HG03432 (cell line): ENCODE measurements around the gene DUSP16.
"Not testable (repeated sequence)": the region's sequence is repeated elsewhere in the genome, so short reads cannot be mapped to it uniquely, and the experiment has no call there.

Source experiments
- ATAC-seq: cut with Tn5 transposase; IDR thresholded peaks from one replicate; pipeline ENCODE4 v1.9.1; 2021; ENCODE audit warnings: mild to moderate bottlenecking, moderate library complexity; ENCODE audit not compliant: unreplicated experiment

The DUSP16 gene

GRCh38 chr12:12548713-12549112 lies 13.9 kb downstream of the DUSP16 start:
- ATAC-seq, result no peak

GRCh38 chr12:12546314-12546772 lies 16.3 kb downstream of the DUSP16 start:
- ATAC-seq, result no peak

- no peak for ATAC-seq
These were observed 18.7 kb downstream of the DUSP16 start for GRCh38 chr12:12543959-12544358.

DNA sequence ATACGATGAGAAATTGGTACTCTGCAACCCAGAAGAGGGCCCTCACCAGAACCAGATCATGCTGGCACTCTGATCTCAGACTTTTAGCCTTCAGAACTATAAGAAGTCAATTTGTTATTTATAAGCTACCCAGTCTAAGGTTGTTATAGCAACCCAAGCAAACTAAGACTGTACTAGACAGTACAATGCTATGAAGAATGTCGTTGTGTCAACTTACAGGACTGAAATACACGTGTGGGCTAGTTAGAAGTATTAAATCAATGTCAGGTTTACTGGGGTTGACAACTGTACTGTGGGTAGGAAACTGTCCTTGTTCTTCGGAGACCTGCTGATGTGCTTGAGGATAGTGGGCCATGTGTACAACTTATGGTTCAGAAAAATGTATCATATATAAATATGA lies 19.7 kb downstream of the DUSP16 start:
- no peak for ATAC-seq

GRCh38 chr12:12542286-12542685 lies 20.4 kb downstream of the DUSP16 start:
- ATAC-seq, result no peak

- no peak for ATAC-seq
These were observed 20.9 kb downstream of the DUSP16 start for GRCh38 chr12:12541782-12542181.

DNA sequence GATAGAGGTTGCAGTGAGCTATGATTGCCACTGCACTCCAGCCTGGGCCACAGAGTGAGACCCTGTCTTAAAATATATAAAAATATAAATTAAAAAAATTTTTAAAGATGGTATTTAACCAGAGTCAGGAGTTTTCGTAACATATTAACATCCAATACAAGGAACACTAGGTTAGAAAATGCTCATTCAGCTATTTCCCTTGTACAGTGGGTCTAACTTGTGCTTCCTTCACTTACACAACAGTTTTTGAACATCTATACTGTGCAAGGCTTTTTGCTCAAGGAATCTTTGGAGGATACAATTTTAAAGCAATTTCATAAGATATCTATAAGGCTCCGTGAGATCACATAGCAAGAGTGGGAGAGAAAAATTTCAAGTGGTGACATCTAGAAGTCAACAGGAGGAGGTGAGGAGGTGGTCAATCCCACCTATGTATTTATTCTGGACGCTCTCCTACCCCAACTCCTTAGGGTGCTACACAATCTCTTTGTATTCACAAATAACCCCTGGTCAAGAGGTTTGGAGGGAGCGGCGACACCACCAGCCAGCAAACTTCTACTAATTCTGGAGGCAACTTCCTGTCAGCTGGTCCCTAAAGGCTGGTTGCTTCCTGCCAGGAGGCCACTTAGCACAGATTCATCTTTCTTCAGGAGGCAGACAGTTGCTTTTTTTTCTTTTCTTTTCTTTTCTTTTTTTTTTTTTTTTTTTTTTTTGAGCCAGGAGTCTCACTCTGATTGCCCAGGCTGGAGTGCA lies 22.2 kb downstream of the DUSP16 start:
- ATAC-seq, result no peak

GRCh38 chr12:12539028-12539810 lies 23.4 kb downstream of the DUSP16 start:
- ATAC-seq, result no peak

GRCh38 chr12:12538535-12538934 lies 24.1 kb downstream of the DUSP16 start:
- ATAC-seq, result no peak

- ATAC-seq, result no peak
These were observed 25.2 kb downstream of the DUSP16 start for GRCh38 chr12:12537421-12537820.

GRCh38 chr12:12534975-12535374 lies 27.7 kb downstream of the DUSP16 start:
- no peak for ATAC-seq

GRCh38 chr12:12534166-12534866 lies 28.3 kb downstream of the DUSP16 start:
- no peak for ATAC-seq

GRCh38 chr12:12533238-12533829 lies 29.3 kb downstream of the DUSP16 start:
- no peak for ATAC-seq

DNA sequence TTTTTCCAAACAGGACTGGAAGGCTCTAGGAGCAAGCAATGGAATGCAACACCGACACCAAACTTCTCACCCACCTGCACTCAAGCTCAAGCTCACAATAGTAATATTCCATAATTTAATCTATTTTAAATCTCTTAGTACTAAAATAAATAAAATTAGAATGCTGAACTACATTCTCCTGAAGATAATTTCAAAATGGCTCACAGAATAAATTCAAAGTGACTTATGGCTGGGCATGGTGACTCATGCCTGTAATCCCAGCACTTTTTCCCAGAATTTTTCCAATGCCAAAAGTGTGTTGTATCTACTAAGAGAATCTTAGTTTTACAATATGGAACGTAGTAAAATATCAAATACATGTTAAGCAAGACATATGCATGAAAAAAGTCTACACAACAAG lies 31.5 kb downstream of the DUSP16 start:
- ATAC-seq, result no peak

GRCh38 chr12:12529783-12530421 lies 32.8 kb downstream of the DUSP16 start:
- ATAC-seq, result no peak

GRCh38 chr12:12528361-12529270 lies 34.0 kb downstream of the DUSP16 start:
- ATAC-seq, result no peak

- no peak for ATAC-seq
These were observed 34.8 kb downstream of the DUSP16 start for GRCh38 chr12:12527820-12528296.

- ATAC-seq, result no peak
These were observed 38.5 kb downstream of the DUSP16 start for GRCh38 chr12:12524128-12524527.

DNA sequence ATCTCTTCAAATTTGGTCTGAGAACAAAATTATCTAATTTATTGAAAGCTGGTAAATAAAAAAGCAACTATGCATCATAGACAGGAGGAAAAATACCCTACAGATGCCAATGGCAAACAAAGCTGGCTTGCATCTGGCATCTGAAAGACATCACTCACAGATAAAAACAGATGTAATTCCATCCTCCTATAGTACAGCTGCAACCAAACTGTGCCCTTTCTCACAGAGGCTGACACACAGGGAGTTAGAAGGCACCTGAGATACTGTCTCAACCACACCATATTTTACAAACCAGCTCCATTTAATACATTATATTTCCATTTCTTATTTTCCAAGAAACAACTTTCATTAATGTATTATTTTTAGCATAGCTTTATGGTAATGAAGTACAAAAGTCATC lies 39.4 kb downstream of the DUSP16 start:
- ATAC-seq, result no peak

DNA sequence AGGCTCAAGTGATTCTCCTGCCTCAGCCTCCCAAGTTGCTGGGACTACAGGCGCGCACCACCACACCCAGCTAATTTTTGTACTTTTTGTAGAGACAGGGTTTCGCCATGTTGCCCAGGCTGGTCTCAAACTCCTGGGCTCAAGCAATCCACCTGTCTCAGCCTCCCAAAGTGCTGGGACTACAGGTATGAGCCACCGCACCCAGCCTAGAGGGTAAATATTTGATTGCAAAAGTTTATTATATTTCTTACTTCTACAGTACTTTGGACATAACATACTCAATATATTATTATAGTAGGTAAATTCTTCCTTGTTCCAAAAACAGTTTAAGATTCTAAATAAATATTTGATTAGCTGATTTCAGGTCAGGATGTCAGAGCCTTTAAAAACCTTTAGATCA lies 40.0 kb downstream of the DUSP16 start:
- not testable (repeated sequence) for ATAC-seq
